Ishikawa (cell line): ENCODE data around the gene CHMP5.

Source experiments
- CEBPB ChIP-seq: IDR thresholded peaks from 2 replicates; pipeline ENCODE4 v1.6.1; 2012
- CREB1 ChIP-seq: IDR thresholded peaks from 2 replicates; pipeline ENCODE4 v1.6.1; 2012; ENCODE audit warnings: low read depth
- EGR1 ChIP-seq: IDR thresholded peaks from 2 replicates; pipeline ENCODE4 v1.6.1; 2012
- EP300 ChIP-seq: IDR thresholded peaks from 2 replicates; pipeline ENCODE4 v1.6.1; 2012; ENCODE audit warnings: borderline replicate concordance
- FOXM1 ChIP-seq: IDR thresholded peaks from 2 replicates; pipeline ENCODE4 v1.6.1; 2012; ENCODE audit warnings: low read depth, borderline replicate concordance
- NFIC ChIP-seq: IDR thresholded peaks from 2 replicates; pipeline ENCODE4 v1.6.1; 2012
- RAD21 ChIP-seq: IDR thresholded peaks from 2 replicates; pipeline ENCODE4 v1.6.1; 2012; ENCODE audit warnings: low read depth
- TAF1 ChIP-seq: IDR thresholded peaks from 2 replicates; pipeline ENCODE4 v1.6.1; 2012; ENCODE audit warnings: low read depth, mild to moderate bottlenecking
- TCF12 ChIP-seq: IDR thresholded peaks from 2 replicates; pipeline ENCODE4 v1.6.1; 2012; ENCODE audit warnings: low read depth
- TEAD4 ChIP-seq: IDR thresholded peaks from 2 replicates; pipeline ENCODE4 v1.6.1; 2012
- YY1 ChIP-seq: IDR thresholded peaks from 2 replicates; pipeline ENCODE4 v1.6.1; 2012; ENCODE audit warnings: low read depth
- ZBTB7A ChIP-seq: IDR thresholded peaks from 2 replicates; pipeline ENCODE4 v1.6.1; 2012; ENCODE audit warnings: low read depth
- TF ChIP-seq, protein P1 (sequence below): IDR thresholded peaks from 2 replicates; pipeline ENCODE4 v1.6.1; 2012
- TF ChIP-seq, protein P2 (sequence below): IDR thresholded peaks from 2 replicates; pipeline ENCODE4 v1.6.1; 2012; ENCODE audit warnings: low read depth, mild to moderate bottlenecking
- TF ChIP-seq, protein P3 (sequence below): IDR thresholded peaks from 2 replicates; pipeline ENCODE4 v1.6.1; 2012

The CHMP5 gene

DNA sequence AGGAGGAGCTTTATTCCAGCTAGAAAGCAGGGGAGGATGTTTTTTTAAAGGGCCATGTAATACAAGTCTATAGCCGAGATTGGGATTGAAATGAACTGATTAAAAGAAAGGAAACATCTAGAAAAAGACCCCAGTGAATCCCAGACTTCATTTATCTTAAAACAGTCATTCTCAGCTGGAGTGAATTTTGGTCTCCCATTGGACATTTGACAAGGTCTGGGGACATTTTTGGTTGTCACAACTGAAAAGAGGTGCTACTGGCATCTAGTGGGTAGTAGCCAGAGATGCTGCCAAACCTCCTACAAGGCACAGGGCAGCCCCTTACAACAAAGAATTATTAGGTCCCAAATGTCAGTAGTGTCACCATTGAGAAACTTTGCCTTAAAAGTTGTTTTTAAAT lies 41.2 kb upstream of the CHMP5 start:
- TF ChIP-seq TAF1 (no peak), ZBTB7A (no peak), NFIC (no peak), RAD21 (peak; percentile 50), CEBPB (no peak)
- TF ChIP-seq, protein P1, sequence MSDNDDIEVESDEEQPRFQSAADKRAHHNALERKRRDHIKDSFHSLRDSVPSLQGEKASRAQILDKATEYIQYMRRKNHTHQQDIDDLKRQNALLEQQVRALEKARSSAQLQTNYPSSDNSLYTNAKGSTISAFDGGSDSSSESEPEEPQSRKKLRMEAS, result no peak

DNA sequence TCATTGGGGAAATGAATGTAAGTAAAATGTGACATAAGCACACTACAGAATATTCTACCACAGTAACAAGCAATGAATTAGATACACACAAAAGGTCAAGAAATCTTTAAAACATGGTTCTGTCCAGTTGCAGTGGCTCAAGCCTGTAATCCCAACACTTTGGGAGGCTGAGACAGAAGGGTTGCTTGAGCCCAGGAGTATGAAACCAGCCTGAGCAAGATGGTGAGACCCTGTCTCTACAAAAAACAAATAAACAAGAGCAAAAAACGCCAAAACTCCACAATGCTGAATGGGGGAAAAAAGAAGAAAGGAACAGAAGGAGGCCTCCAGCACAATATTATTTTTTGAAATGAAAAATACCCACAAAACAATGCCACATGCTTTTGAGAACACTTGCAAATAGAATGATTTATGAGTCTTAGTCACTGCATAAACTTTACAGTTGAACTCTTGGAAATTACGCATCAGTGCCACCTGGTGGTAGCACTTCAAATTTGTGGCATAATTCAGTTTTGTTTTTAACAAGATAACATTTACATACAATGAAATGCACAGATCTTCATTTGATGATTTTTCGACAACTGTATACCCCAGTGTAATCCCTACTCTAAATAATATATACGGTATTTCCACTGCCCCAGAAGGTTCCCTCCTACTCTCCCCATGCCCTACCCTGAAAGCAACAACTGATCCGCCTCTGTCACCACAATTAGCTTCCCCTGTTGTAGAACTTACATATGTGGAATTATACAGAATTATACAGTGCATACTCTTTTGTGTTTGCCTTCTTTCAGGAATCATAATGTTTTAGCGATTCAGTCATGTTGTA lies 39.3 kb upstream of the CHMP5 start:
- TF ChIP-seq FOXM1, result peak; percentile 56; the same call in 1 of the 2 replicates
- TF ChIP-seq YY1, result no peak
- peak; percentile 93 for TF ChIP-seq RAD21
- TF ChIP-seq TEAD4, result peak; percentile 19; the same call in 1 of the 2 replicates

DNA sequence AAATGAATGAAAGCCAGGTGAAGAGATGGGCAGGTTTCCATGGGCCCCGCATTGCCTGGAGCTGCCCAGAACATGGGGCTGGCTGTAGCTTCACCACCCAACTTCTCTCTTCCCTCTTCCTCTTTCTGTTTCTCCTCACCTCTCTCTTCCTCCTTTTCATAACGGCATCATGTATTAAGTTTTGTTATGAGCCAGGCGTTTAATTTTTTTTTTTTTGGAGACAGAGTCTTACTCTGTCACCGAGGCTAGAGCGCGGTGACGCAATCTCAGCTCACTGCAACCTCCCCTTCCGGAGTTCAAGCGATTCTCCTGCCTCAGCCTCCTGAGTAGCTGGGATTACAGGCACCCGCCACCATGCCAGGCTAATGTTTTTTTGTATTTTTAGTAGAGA lies 37.8 kb upstream of the CHMP5 start:
- no peak for TF ChIP-seq FOXM1
- TF ChIP-seq, protein P2, sequence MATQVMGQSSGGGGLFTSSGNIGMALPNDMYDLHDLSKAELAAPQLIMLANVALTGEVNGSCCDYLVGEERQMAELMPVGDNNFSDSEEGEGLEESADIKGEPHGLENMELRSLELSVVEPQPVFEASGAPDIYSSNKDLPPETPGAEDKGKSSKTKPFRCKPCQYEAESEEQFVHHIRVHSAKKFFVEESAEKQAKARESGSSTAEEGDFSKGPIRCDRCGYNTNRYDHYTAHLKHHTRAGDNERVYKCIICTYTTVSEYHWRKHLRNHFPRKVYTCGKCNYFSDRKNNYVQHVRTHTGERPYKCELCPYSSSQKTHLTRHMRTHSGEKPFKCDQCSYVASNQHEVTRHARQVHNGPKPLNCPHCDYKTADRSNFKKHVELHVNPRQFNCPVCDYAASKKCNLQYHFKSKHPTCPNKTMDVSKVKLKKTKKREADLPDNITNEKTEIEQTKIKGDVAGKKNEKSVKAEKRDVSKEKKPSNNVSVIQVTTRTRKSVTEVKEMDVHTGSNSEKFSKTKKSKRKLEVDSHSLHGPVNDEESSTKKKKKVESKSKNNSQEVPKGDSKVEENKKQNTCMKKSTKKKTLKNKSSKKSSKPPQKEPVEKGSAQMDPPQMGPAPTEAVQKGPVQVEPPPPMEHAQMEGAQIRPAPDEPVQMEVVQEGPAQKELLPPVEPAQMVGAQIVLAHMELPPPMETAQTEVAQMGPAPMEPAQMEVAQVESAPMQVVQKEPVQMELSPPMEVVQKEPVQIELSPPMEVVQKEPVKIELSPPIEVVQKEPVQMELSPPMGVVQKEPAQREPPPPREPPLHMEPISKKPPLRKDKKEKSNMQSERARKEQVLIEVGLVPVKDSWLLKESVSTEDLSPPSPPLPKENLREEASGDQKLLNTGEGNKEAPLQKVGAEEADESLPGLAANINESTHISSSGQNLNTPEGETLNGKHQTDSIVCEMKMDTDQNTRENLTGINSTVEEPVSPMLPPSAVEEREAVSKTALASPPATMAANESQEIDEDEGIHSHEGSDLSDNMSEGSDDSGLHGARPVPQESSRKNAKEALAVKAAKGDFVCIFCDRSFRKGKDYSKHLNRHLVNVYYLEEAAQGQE, result no peak
- no peak for TF ChIP-seq CEBPB
- no peak for TF ChIP-seq CREB1
- TF ChIP-seq TAF1, result no peak
- TF ChIP-seq EGR1, result no peak
- no peak for TF ChIP-seq YY1
- no peak for TF ChIP-seq NFIC
- no peak for TF ChIP-seq ZBTB7A
- no peak for TF ChIP-seq TEAD4
- TF ChIP-seq TCF12, result no peak
- TF ChIP-seq, protein P1, result no peak
- no peak for TF ChIP-seq RAD21
- no peak for TF ChIP-seq EP300
- TF ChIP-seq, protein P3, sequence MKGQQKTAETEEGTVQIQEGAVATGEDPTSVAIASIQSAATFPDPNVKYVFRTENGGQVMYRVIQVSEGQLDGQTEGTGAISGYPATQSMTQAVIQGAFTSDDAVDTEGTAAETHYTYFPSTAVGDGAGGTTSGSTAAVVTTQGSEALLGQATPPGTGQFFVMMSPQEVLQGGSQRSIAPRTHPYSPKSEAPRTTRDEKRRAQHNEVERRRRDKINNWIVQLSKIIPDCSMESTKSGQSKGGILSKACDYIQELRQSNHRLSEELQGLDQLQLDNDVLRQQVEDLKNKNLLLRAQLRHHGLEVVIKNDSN, result no peak

DNA sequence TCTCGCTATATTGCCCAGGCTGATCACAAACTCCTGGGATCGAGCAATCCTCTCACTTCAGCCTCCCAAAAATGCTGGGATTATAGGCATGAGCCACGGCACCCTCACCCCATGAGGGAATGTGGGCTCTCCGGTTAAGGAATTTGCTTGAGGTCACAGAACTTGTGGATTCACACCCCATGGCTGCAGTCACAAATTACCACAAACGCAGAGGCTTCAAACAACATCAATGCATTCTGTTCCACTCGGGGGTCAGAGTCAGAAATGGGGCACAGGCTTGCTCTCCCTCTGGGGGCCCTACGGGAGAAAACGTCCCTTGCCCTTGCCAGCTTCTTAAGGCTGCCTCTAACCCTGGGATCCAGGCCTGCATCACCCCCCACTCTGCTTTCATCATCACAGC lies 37.1 kb upstream of the CHMP5 start:
- TF ChIP-seq TCF12 (no peak), TAF1 (no peak), ZBTB7A (no peak), CEBPB (no peak), NFIC (no peak), EGR1 (no peak), CREB1 (no peak), YY1 (no peak), TEAD4 (no peak), RAD21 (no peak), FOXM1 (no peak)
- TF ChIP-seq, protein P2, result no peak
- TF ChIP-seq, protein P1, result no peak

DNA sequence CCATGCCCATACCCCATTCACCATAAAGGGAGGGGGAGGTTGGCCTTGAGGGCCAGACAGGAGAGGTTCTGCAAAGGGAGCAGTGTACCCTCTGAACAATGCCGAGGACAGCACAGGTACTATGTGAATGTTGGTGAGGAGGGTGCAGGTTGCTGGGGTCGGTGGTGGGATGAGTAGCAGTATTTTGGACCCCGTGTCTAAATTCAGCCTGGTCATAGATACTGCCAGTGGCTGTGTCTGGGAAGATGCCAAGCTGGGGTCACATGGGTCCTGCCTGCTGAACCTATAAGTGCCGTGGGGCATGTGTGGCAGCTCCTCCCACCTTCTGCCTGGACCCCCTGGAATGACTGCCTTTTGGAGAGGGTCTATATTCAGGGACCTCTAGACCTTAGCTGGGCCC lies 36.2 kb upstream of the CHMP5 start:
- TF ChIP-seq TEAD4, result no peak
- TF ChIP-seq CEBPB, result no peak
- TF ChIP-seq EGR1, result no peak
- TF ChIP-seq, protein P3, result peak; percentile 32; the same call in 1 of the 2 replicates
- TF ChIP-seq CREB1, result no peak
